HG03558 (cell line): ENCODE data around the gene MAPT.

Source experiments
- ATAC-seq: cut with Tn5 transposase; IDR thresholded peaks from one replicate; pipeline ENCODE4 v1.9.1; 2021; ENCODE audit warnings: moderate number of reproducible peaks; ENCODE audit not compliant: unreplicated experiment; ENCODE audit errors: extremely low read depth

MAPT gene

DNA sequence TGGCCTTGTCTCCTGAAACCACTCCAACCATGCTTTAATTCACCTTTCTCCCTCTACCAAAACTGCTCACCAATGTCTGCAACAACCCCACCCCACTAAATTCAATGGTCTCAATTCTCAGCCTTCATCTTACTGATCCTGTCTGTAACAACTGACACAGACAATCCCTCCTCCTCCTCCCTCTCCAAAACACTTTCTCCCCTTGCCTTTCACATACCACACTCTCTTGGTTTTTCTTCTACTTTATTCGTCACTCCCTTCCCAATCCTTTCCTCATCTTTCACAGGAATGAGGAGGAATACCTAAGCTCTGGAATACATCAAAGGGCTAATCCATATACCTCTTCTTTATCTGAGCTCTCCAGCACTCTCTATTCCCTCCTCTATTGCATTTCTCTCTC is 170.1 kb downstream of the MAPT start:
- no peak for ATAC-seq

DNA sequence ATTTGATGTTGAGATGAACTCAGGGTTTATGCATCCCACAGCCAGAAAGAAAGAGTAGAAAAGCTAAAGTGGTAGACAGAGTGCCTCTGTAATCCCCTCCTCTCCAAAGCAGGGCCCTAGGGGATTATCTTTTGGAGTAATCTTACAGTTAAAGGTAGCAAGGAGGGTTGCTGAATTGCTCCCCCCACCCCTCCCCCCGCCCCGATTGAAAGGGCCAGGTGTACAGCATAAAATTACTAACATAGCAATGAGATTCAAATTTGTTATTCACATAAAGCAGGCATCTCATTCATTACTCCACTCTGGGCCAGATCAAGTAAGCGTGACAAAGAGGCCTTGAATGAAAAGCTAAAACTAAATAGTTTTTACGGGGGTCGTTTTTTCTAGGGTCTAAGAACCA is 177.4 kb downstream of the MAPT start:
- no peak for ATAC-seq

GRCh38 chr17:46072998-46073397 is 178.6 kb downstream of the MAPT start:
- ATAC-seq, result no peak

DNA sequence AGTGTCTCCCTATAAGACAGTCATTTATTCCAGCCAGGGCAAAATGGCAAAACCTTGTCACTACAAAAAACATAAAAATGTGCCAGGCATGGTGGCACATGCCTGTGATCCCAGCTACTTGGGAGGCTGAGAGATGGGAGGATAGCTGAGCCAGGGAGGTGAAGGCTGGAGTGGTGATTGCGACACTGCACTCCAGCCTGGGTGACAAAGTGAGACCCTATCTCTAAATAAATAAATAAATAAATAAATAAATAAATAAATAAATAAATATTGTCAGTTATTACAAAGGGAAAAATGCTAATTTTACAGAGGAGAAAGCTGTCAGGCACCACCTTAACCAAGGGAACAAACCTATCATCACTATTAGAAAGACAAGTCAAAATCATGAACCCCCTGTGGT is 180.2 kb downstream of the MAPT start:
- no peak for ATAC-seq
